ENCODE measurements around the gene DNMBP. TPM values are rescaled to one million over a fixed set of nuclear protein-coding genes. Genes with fewer than 3 reads are reported as not detected.

The DNMBP gene
- total RNA-seq = 12.9 and 13.6 TPM in 2 replicates

GRCh38 chr10:100009793-100010676, at the start of gene DNMBP:
Gene DNMBP, minus strand, starts transcription at chr10:100009947. Its CDS starts 37,823 bp downstream, at chr10:99972124.

Other genes with a start within 250 kb of the DNMBP start
- gene ABCC2, start 227.3 kb downstream of the DNMBP start, total RNA-seq = 0.28 and 0.65 TPM in 2 replicates
- gene CPN1, start 71.9 kb upstream of the DNMBP start, total RNA-seq = not detected in 2 replicates
- 29.9 and 42.7 TPM in 2 replicates for gene ERLIN1, start 176.1 kb upstream of the DNMBP start, total RNA-seq
- gene CHUK, start 219.6 kb upstream of the DNMBP start, total RNA-seq = 16.4 and 16.5 TPM in 2 replicates

Measured in airway epithelial cell (primary cell).